Endothelial cell of umbilical vein (primary cell): ENCODE data around the gene UBE3B. TPM values are rescaled to one million over a fixed set of nuclear protein-coding genes. Genes with fewer than 3 reads are reported as not detected.
A peak's percentile ranks its signal among the peaks of the same experiment; 100 is the strongest.

Experiments used
- BruUV-seq: library from RNA; stranded (reverse); fragments of 400-500 nt; replicated peaks from 2 replicates; lab custom pipeline; 2021; lab: Mats Ljungman, UMichigan
- CTCF ChIA-PET: fragments of 300-600, 350-600 bp; sonication (Branson Sonifier 250); formaldehyde crosslinking; loops from one replicate; lab custom pipeline; 2021; ENCODE audit warnings: antibody characterized with exemption, inconsistent platforms; lab: Charles Lee
- POLR2A ChIA-PET: fragments of 300-600, 350-600 bp; sonication (Branson Sonifier 250); formaldehyde crosslinking; loops from one replicate; lab custom pipeline; 2021; ENCODE audit warnings: antibody characterized with exemption, inconsistent platforms; lab: Charles Lee
- DNase-seq: peaks from one replicate; pipeline ENCODE4 v3.0.0-alpha.2; 2011; ENCODE audit warnings: low read depth, low spot score
- FAIRE-seq: peaks from 2 replicates; lab custom pipeline; 2011; peaks lifted over from hg19 to GRCh38; lab: Jason Lieb, UNC
- H2AFZ ChIP-seq: 2 replicates; pipeline ENCODE4 v1.6.0; 2012; ENCODE audit warnings: low read depth, low read length, control low read depth, inconsistent platforms
- H3K27ac ChIP-seq: 2 replicates; pipeline ENCODE4 v1.5.1; 2011; ENCODE audit warnings: low read depth, mild to moderate bottlenecking, control low read depth, low read length, moderate library complexity; ENCODE audit not compliant: insufficient read depth
- H3K27me3 ChIP-seq, 2 experiments: 2 replicates each; pipeline versions ENCODE4 v1.6.0 to v1.6.1; 2011; ENCODE audit warnings: low read length in 2 of 2, mixed read lengths in 1 of 2; ENCODE audit not compliant: control insufficient read depth in 2 of 2, insufficient read depth in 2 of 2
- H3K36me3 ChIP-seq, 2 experiments: 2 replicates in 1 of 2; 3 replicates in 1 of 2; pipeline ENCODE4 v1.5.1; 2011; ENCODE audit warnings: low read length in 2 of 2, mild to moderate bottlenecking in 1 of 2, moderate library complexity in 1 of 2; ENCODE audit not compliant: control insufficient read depth in 2 of 2, insufficient read depth in 2 of 2; ENCODE audit errors: extremely low read depth in 1 of 2
- H3K4me1 ChIP-seq: 3 replicates; pipeline ENCODE4 v1.5.1; 2011; ENCODE audit warnings: mild to moderate bottlenecking, low read length; ENCODE audit not compliant: control insufficient read depth, insufficient read depth; ENCODE audit errors: extremely low read depth
- H3K4me2 ChIP-seq: 2 replicates; pipeline ENCODE4 v1.6.1; 2011; ENCODE audit warnings: low read length, control low read depth, mixed read lengths; ENCODE audit not compliant: insufficient read depth
- H3K4me3 ChIP-seq, 3 experiments: fragments of 200-600 bp in 1 of 3; sonication (generic), shearing (Covaris generic) in 1 of 3; replicated peaks in 1 of 3; 2 replicates each; pipeline ENCODE4 v1.5.1; 2011 to 2016; ENCODE audit warnings: control low read depth in 3 of 3, low read length in 3 of 3, mild to moderate bottlenecking in 2 of 3, inconsistent platforms in 1 of 3, low read depth in 1 of 3, moderate library complexity in 1 of 3; ENCODE audit not compliant: insufficient read depth in 1 of 3
- H3K79me2 ChIP-seq: 2 replicates; pipeline ENCODE4 v1.6.0; 2012; ENCODE audit warnings: low read length, inconsistent platforms; ENCODE audit not compliant: control insufficient read depth, insufficient read depth
- H3K9ac ChIP-seq: replicated peaks from 2 replicates; pipeline ENCODE3; 2011; ENCODE audit warnings: low read length, control low read depth; ENCODE audit not compliant: insufficient read depth; ENCODE audit errors: extremely low read depth
- H3K9me1 ChIP-seq: replicated peaks from 3 replicates; pipeline ENCODE4 v1.6.0; 2011; ENCODE audit warnings: mild to moderate bottlenecking, low read length; ENCODE audit not compliant: control insufficient read depth, insufficient read depth; ENCODE audit errors: extremely low read depth
- H3K9me3 ChIP-seq: replicated peaks from 2 replicates; pipeline ENCODE4 v1.5.1; 2012; ENCODE audit warnings: low read length, inconsistent platforms; ENCODE audit not compliant: control insufficient read depth, insufficient read depth
- H4K20me1 ChIP-seq: replicated peaks from 2 replicates; pipeline ENCODE3; 2011; ENCODE audit warnings: mild to moderate bottlenecking, low read length; ENCODE audit not compliant: control insufficient read depth, insufficient read depth; ENCODE audit errors: extremely low read depth
- EZH2 ChIP-seq: IDR thresholded peaks from 2 replicates; pipeline ENCODE4 v1.6.1; 2012; ENCODE audit warnings: borderline replicate concordance, low read depth, mild to moderate bottlenecking, moderate library complexity, low read length, inconsistent platforms; ENCODE audit not compliant: severe bottlenecking
- FOS ChIP-seq: IDR thresholded peaks from 2 replicates; pipeline ENCODE4 v1.6.1; 2011; ENCODE audit warnings: mild to moderate bottlenecking, low read length, moderate library complexity, borderline replicate concordance; ENCODE audit not compliant: insufficient read depth
- GATA2 ChIP-seq: IDR thresholded peaks from 2 replicates; pipeline ENCODE4 v1.7.0; 2011; ENCODE audit warnings: low read depth, mild to moderate bottlenecking, moderate library complexity, mixed read lengths, low read length; ENCODE audit not compliant: insufficient read length, insufficient read depth
- JUN ChIP-seq: IDR thresholded peaks from 2 replicates; pipeline ENCODE4 v1.6.1; 2011; ENCODE audit warnings: borderline replicate concordance, low read depth; ENCODE audit not compliant: insufficient read length, insufficient read depth
- MYC ChIP-seq: IDR thresholded peaks from one replicate; pipeline ENCODE4 v1.6.1; 2011; ENCODE audit warnings: mild to moderate bottlenecking, low read depth, low read length
- POLR2A ChIP-seq: IDR thresholded peaks from 2 replicates; pipeline ENCODE4 v1.6.1; 2012; ENCODE audit warnings: low read depth, mild to moderate bottlenecking, control low read depth, low read length
- POLR2AphosphoS5 ChIP-seq: IDR thresholded peaks from 2 replicates; pipeline ENCODE4 v1.6.1; 2012; ENCODE audit warnings: low read depth, mild to moderate bottlenecking, control low read depth, low read length, moderate library complexity; ENCODE audit not compliant: insufficient read depth
- dilution Hi-C: fragments of 300-500 bp; cut with MboI; formaldehyde crosslinking; loops from one replicate; pipeline ENCODE4 v1.15.0; 2019; ENCODE audit warnings: low sequenced_read_pairs; ENCODE audit not compliant: extremely low pct_ligation_motif_present
- intact Hi-C: fragments of 100-400 bp; cut with micrococcal nuclease; formaldehyde crosslinking; loops from one replicate; pipeline ENCODE4 v1.10.0; 2022
- polyA plus RNA-seq, 4 experiments: library from polyadenylated mRNA; depleted of rRNA in 3 of 4; stranded (reverse) in 3 of 4; unstranded in 1 of 4; fragments of >200 nt; gene quantifications; 2 replicates each; pipeline versions ENCODE4 v1.2.1 to v1.2.3, GENCODE V29; 2011 to 2012; ENCODE audit warnings: missing spikeins in 1 of 4
- total RNA-seq: library from RNA; stranded (reverse); gene quantifications from 2 replicates; pipeline ENCODE4 v1.2.3, GENCODE V29; 2021
- TF ChIP-seq, protein P1 (sequence below): IDR thresholded peaks from 2 replicates; pipeline ENCODE4 v1.6.1; 2011; ENCODE audit not compliant: insufficient read depth, insufficient read length
- TF ChIP-seq, protein P2 (sequence below), 2 donors: IDR thresholded peaks; 1 replicate in 1 of 2; 2 replicates in 1 of 2; pipeline ENCODE4 v1.5.1; 2011; ENCODE audit warnings: low read length in 2 of 2, mild to moderate bottlenecking in 2 of 2, moderate library complexity in 2 of 2, control low read depth in 1 of 2, inconsistent platforms in 1 of 2, low read depth in 1 of 2; ENCODE audit not compliant: insufficient read depth in 1 of 2; ENCODE audit errors: extremely low read depth in 1 of 2

The UBE3B gene
- total and polyA plus RNA-seq, 2 donors (not counting 3 experiments of a cell fraction or from before 2014, with no cell fraction given): 24.9 to 40.8 TPM

DNA sequence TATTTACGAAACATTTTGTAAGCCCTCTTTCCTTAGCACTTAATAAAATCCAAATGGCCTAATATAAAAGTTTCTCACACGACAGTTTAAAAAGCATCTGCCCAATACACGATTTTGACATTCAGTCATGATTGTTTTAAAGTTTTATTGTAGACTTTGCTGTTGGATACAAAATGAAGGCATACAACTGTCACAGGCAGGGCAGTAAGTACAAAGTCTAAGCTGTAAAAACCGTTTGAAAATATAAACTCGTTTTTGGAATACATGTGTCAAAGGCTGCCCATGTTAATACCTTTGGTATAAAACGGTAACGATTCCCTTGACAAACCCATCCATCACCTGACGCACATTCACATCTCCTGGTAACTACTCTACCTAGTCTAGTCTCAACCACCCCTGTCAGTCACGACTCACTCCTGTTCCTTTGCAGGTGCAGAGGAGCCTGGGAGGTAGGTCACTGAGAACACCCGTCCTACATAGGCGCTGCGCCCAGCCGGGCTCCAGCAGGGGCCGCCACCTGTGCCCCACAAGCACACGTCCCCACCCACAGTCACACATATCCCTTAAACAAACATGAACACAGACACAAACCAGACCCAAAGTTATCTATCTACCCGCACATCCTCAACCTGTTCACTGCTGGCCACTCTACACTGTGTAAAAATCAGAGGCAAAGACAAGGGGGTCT is 27.4 kb upstream of the UBE3B start:
- Histone ChIP-seq H3K27ac (no peak overlapping the region), H3K4me1 (peaks cover 14% of the 10 kb centered on the region), H3K9me1 (no peaks in the 10 kb centered on the region), H3K9ac (no peak overlapping the region), H3K36me3 (peaks cover 20 to 43% of the 10 kb centered on the region in 2 experiments), H3K9me3 (no peaks in the 10 kb centered on the region), H3K4me3 (no peak overlapping the region), H3K27me3 (no peaks in the 10 kb centered on the region), H4K20me1 (peaks cover 3% of the 10 kb centered on the region), H3K79me2 (peaks cover 13% of the 10 kb centered on the region), H2AFZ (no peak overlapping the region), H3K4me2 (no peak overlapping the region)
- FAIRE-seq (no peak), DNase-seq (no peak)
- dilution Hi-C loops (no loop called here), intact Hi-C loops (no loop called here)
- TF ChIP-seq, protein P1, sequence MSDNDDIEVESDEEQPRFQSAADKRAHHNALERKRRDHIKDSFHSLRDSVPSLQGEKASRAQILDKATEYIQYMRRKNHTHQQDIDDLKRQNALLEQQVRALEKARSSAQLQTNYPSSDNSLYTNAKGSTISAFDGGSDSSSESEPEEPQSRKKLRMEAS: no peak
- TF ChIP-seq POLR2AphosphoS5: no peak
- TF ChIP-seq EZH2: no peak
- TF ChIP-seq JUN: no peak
- no peak for TF ChIP-seq FOS
- TF ChIP-seq, protein P2, sequence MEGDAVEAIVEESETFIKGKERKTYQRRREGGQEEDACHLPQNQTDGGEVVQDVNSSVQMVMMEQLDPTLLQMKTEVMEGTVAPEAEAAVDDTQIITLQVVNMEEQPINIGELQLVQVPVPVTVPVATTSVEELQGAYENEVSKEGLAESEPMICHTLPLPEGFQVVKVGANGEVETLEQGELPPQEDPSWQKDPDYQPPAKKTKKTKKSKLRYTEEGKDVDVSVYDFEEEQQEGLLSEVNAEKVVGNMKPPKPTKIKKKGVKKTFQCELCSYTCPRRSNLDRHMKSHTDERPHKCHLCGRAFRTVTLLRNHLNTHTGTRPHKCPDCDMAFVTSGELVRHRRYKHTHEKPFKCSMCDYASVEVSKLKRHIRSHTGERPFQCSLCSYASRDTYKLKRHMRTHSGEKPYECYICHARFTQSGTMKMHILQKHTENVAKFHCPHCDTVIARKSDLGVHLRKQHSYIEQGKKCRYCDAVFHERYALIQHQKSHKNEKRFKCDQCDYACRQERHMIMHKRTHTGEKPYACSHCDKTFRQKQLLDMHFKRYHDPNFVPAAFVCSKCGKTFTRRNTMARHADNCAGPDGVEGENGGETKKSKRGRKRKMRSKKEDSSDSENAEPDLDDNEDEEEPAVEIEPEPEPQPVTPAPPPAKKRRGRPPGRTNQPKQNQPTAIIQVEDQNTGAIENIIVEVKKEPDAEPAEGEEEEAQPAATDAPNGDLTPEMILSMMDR (IDR thresholded peaks at IDR 0.05; ENCODE audit: extremely low read depth in 1 of 2, insufficient read depth in 1 of 2, low read depth in 1 of 2, low read length in 2 of 2): no peak
- no peak for TF ChIP-seq MYC
- no peak for TF ChIP-seq GATA2
- TF ChIP-seq POLR2A: no peak
- BruUV-seq: TSS peak; percentile 23
- CTCF ChIA-PET: interaction anchor here (1.1 to 2.8 kb wide), 6 partner anchors 8 to 325 kb away, joined by 3 to 21 read pairs (median 4); partner anchors contain the start of genes KCTD10 and UBE3B
- POLR2A ChIA-PET: no interaction called here
